SK-N-MC (cell line): ENCODE data around the gene NRP1.

Source experiments
- EZH2 ChIP-seq: fragments of 200-600 bp; sonication (generic); IDR thresholded peaks from one replicate; pipeline ENCODE4 v1.6.1; 2017; ENCODE audit warnings: antibody characterized with exemption
- FOXP2 ChIP-seq: optimal IDR thresholded peaks from 2 replicates; pipeline ENCODE3; 2011; ENCODE audit warnings: mild to moderate bottlenecking, moderate library complexity; ENCODE audit not compliant: insufficient read depth; ENCODE audit errors: extremely low read length, control extremely low read depth
- POLR2AphosphoS5 ChIP-seq: IDR thresholded peaks from 2 replicates; pipeline ENCODE4 v1.6.1; 2012; ENCODE audit warnings: mild to moderate bottlenecking, low read depth, low read length, borderline replicate concordance

GRCh38 chr10:33278198-33278597, 56.3 kb downstream of the NRP1 start:
- no peak for TF ChIP-seq POLR2AphosphoS5
- TF ChIP-seq EZH2 = no peak
- no peak for TF ChIP-seq FOXP2
